Suprapubic skin (tissue), 4 donors: ENCODE data around the gene UNKL.

ENCODE experiments used
- CTCF ChIP-seq, 2 donors: fragments of 200-600 bp in 1 of 2; fragments of 450-650 bp in 1 of 2; sonication (generic) in 1 of 2; IDR thresholded peaks; one replicate each; pipeline ENCODE4 v1.5.1; 2016 to 2019; ENCODE audit warnings: antibody characterized with exemption in 2 of 2, mild to moderate bottlenecking in 1 of 2, moderate library complexity in 1 of 2
- POLR2A ChIP-seq, 2 donors: fragments of 450-650 bp; IDR thresholded peaks; one replicate each; pipeline ENCODE4 v1.6.1; 2017; ENCODE audit warnings: antibody characterized with exemption in 2 of 2, mild to moderate bottlenecking in 2 of 2, moderate library complexity in 2 of 2
- POLR2AphosphoS5 ChIP-seq, 3 donors: sonication (generic); formaldehyde crosslinking; IDR thresholded peaks; one replicate each; pipeline ENCODE4 v1.6.1; 2017; ENCODE audit warnings: antibody characterized with exemption in 3 of 3

GRCh38 chr16:1398351-1398750 lies 16.2 kb downstream of the UNKL start:
- no peak for TF ChIP-seq POLR2A (IDR thresholded peaks at IDR 0.05)
- no peak for TF ChIP-seq CTCF (IDR thresholded peaks at IDR 0.05)
- no peak for TF ChIP-seq POLR2AphosphoS5 (IDR thresholded peaks at IDR 0.05)
